HG03064 (cell line): Measurements from ENCODE around the gene CST8.
"Not testable (repeated sequence)": the region's sequence is repeated elsewhere in the genome, so short reads cannot be mapped to it uniquely, and the experiment has no call there.

Experiments used
- ATAC-seq: cut with Tn5 transposase; IDR thresholded peaks from one replicate; pipeline ENCODE4 v1.9.1; 2021; ENCODE audit warnings: low read depth; ENCODE audit not compliant: unreplicated experiment

CST8 gene

GRCh38 chr20:23490817-23491216 lies at the start of gene CST8:
TSS of gene CST8 (plus strand) at chr20:23491117. CDS start at chr20:23491668, 551 bp downstream.
- no peak for ATAC-seq

- no peak for ATAC-seq
These were observed 49.0 kb upstream of the CST8 start for GRCh38 chr20:23441850-23442313.

GRCh38 chr20:23442436-23442835 lies 48.5 kb upstream of the CST8 start:
- no peak for ATAC-seq

GRCh38 chr20:23444859-23445258 lies 46.1 kb upstream of the CST8 start:
- ATAC-seq, result no peak

- ATAC-seq, result no peak
These were observed 45.2 kb upstream of the CST8 start for GRCh38 chr20:23445596-23446217.

- no peak for ATAC-seq
These were observed 44.4 kb upstream of the CST8 start for GRCh38 chr20:23446505-23446904.

GRCh38 chr20:23448167-23448566 lies 42.8 kb upstream of the CST8 start:
- no peak for ATAC-seq

GRCh38 chr20:23449421-23449820 lies 41.5 kb upstream of the CST8 start:
- ATAC-seq, result no peak

GRCh38 chr20:23450877-23451276 lies 40.0 kb upstream of the CST8 start:
- no peak for ATAC-seq

- no peak for ATAC-seq
These were observed 38.9 kb upstream of the CST8 start for GRCh38 chr20:23451956-23452487.

GRCh38 chr20:23452776-23453175 lies 38.1 kb upstream of the CST8 start, which contains the start of gene CST11:
TSS of gene CST11 (minus strand) at chr20:23452876. CDS start at chr20:23452811, 65 bp downstream.
- ATAC-seq, result no peak

- no peak for ATAC-seq
These were observed 37.1 kb upstream of the CST8 start for GRCh38 chr20:23453549-23454543.

GRCh38 chr20:23454816-23455215 lies 36.1 kb upstream of the CST8 start:
- ATAC-seq, result no peak

- ATAC-seq, result no peak
These were observed 35.3 kb upstream of the CST8 start for GRCh38 chr20:23455639-23456038.

GRCh38 chr20:23456409-23456808 lies 34.5 kb upstream of the CST8 start:
- ATAC-seq, result no peak

GRCh38 chr20:23456873-23457272 lies 34.0 kb upstream of the CST8 start:
- ATAC-seq, result no peak

- no peak for ATAC-seq
These were observed 31.3 kb upstream of the CST8 start for GRCh38 chr20:23459461-23460150.

- ATAC-seq, result no peak
These were observed 29.7 kb upstream of the CST8 start for GRCh38 chr20:23461180-23461579.

- not testable (repeated sequence) for ATAC-seq
These were observed 24.0 kb upstream of the CST8 start for GRCh38 chr20:23466961-23467360.

- not testable (repeated sequence) for ATAC-seq
These were observed 18.6 kb upstream of the CST8 start for GRCh38 chr20:23472306-23472705.

- not testable (repeated sequence) for ATAC-seq
These were observed 17.6 kb upstream of the CST8 start for GRCh38 chr20:23473293-23473692.
